NCI-H82 (cell line): ENCODE results near the gene TMEM235.
"Not testable (repeated sequence)": the region's sequence is repeated elsewhere in the genome, so short reads cannot be mapped to it uniquely, and the experiment has no call there.

ENCODE experiments used
- DNase-seq: peaks from one replicate; lab custom pipeline; 2025; lab: John Stamatoyannopoulos, UW

The TMEM235 gene

GRCh38 chr17:78238823-78239488 lies 7.5 kb downstream of the TMEM235 start:
- no peak for DNase-seq

- no peak for DNase-seq
These were observed 8.1 kb downstream of the TMEM235 start for GRCh38 chr17:78239489-78239931.

- DNase-seq = no peak
These were observed 8.7 kb downstream of the TMEM235 start for GRCh38 chr17:78240012-78240655.

GRCh38 chr17:78240839-78241238 lies 9.4 kb downstream of the TMEM235 start:
- DNase-seq = no peak

GRCh38 chr17:78241277-78242023 lies 10.0 kb downstream of the TMEM235 start:
- DNase-seq = peak; percentile 82

GRCh38 chr17:78242024-78242742 lies 10.8 kb downstream of the TMEM235 start:
- DNase-seq = peak; percentile 23

GRCh38 chr17:78247304-78247703 lies 15.9 kb downstream of the TMEM235 start:
- no peak for DNase-seq

GRCh38 chr17:78248051-78248914 lies 16.9 kb downstream of the TMEM235 start:
- DNase-seq = no peak

- DNase-seq = no peak
These were observed 17.8 kb downstream of the TMEM235 start for GRCh38 chr17:78249074-78249817.

GRCh38 chr17:78249818-78250806 lies 18.7 kb downstream of the TMEM235 start:
- DNase-seq = no peak

GRCh38 chr17:78250891-78251772 lies 19.7 kb downstream of the TMEM235 start:
- peak; percentile 94 for DNase-seq

- no peak for DNase-seq
These were observed 20.3 kb downstream of the TMEM235 start for GRCh38 chr17:78251773-78252103.

GRCh38 chr17:78252111-78252634 lies 20.7 kb downstream of the TMEM235 start:
- no peak for DNase-seq

GRCh38 chr17:78252701-78253635 lies 21.5 kb downstream of the TMEM235 start:
- no peak for DNase-seq

- DNase-seq = not testable (repeated sequence)
These were observed 22.2 kb downstream of the TMEM235 start for GRCh38 chr17:78253636-78253945.

GRCh38 chr17:78253946-78254672 lies 22.7 kb downstream of the TMEM235 start:
- peak; percentile 94 for DNase-seq
